Mammary epithelial cell (primary cell): Measurements from ENCODE around the gene GPX3.

Source experiments
- CTCF ChIP-seq, 2 donors: IDR thresholded peaks in 1 of 2; conservative IDR thresholded peaks in 1 of 2; 2 replicates each; pipeline ENCODE4 v1.5.1; 2011 to 2012; ENCODE audit warnings: inconsistent platforms in 2 of 2, low read length in 2 of 2, mild to moderate bottlenecking in 2 of 2, control low read depth in 1 of 2, low read depth in 1 of 2; ENCODE audit not compliant: insufficient read depth in 1 of 2; ENCODE audit errors: extremely low read depth in 1 of 2
- EZH2 ChIP-seq: IDR thresholded peaks from 2 replicates; pipeline ENCODE4 v1.6.1; 2012; ENCODE audit warnings: low read length, inconsistent platforms, borderline replicate concordance

GRCh38 chr5:151033217-151033934, 13.0 kb downstream of the GPX3 start:
- TF ChIP-seq CTCF (conservative IDR thresholded peaks at IDR 0.05 in 1 of 2, IDR thresholded peaks at IDR 0.05 in 1 of 2; ENCODE audit: extremely low read depth in 1 of 2, insufficient read depth in 1 of 2, low read depth in 1 of 2, low read length in 2 of 2): no peak
- no peak for TF ChIP-seq EZH2
